Measurements from ENCODE around the gene LITAFD. TPM values are rescaled to one million over a fixed set of nuclear protein-coding genes. Genes with fewer than 3 reads are reported as not detected.
"Not testable (repeated sequence)": the region's sequence is repeated elsewhere in the genome, so short reads cannot be mapped to it uniquely, and the experiment has no call there.

LITAFD gene
- total and polyA plus RNA-seq, 10 donors, result not detected

DNA sequence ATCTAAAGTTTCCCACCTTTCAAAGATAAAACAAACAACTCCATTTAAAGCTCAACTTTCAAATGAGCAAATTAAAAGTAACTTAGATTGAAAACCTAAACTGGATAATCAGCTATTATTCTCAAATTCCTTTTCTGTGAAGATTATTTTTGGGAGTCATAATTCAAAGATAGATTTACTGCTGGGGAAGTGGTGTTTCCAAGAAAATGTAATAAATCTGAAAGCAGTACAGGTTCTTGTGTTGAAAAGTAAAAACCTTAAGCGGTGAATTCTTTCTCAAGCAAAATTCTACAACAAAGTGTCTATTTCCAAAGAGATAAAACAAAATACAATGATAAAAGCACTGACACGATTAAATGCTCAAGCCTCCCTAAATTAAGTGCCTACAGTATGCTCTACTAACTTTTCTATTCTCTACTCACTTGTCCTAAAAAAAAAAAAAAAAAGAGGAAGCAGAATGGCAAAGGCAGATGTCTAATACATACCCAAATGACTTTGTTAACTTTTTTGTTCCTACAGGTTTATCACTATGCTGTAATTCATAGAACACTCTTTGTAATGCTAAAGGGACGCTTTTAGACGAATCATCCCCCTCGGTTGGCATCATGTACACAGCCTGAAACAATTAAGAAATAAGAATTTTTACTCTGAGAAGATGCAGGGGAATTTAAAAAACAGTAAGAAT lies 34.5 kb downstream of the LITAFD start:
- DNase-seq, result no peak
- peaks cover under 1 to 100% (median 94%) of the 10 kb centered on the region in 6 donors for H3K36me3 ChIP-seq
- intact Hi-C loops (cut with DNase I; ENCODE audit: low total_unique reads), result no loop called here

GRCh38 chr16:8917336-8917735 lies 35.2 kb downstream of the LITAFD start:
- peaks cover 0 to 22% (median 0%) of the 10 kb centered on the region in 6 donors for H3K4me1 ChIP-seq
- DNase-seq; intact Hi-C loops (cut with DNase I; ENCODE audit: low total_unique reads); H3K27me3 ChIP-seq (replicated peaks in 1 of 7); H3K9me3 ChIP-seq; H3K27ac ChIP-seq; H3K4me3 ChIP-seq: not testable (repeated sequence)
- WGBS, 5 donors, result 91 to 98% (median 94%) methylated on average over 10 of the region's 10 CpGs
- H3K36me3 ChIP-seq, result peaks cover 2 to 100% (median 94%) of the 10 kb centered on the region in 6 donors

More for the DNA sequence above, 34.5 kb downstream of the LITAFD start:
- 60 to 74% (median 62%) methylated on average over 5 of the region's 5 CpGs for WGBS, 5 donors
- no peaks in the 10 kb centered on the region for H3K9me3 ChIP-seq
- H3K27me3 ChIP-seq (replicated peaks in 1 of 7), result no peaks in the 10 kb centered on the region
- no peak overlapping the region for H3K4me3 ChIP-seq
- peaks cover 0 to 22% (median 0%) of the 10 kb centered on the region in 6 donors for H3K4me1 ChIP-seq
- TF ChIP-seq POLR2A (IDR thresholded peaks at IDR 0.05), result no peak
- TF ChIP-seq POLR2AphosphoS5 (IDR thresholded peaks at IDR 0.05), result no peak
- TF ChIP-seq CTCF (IDR thresholded peaks at IDR 0.05 in 8 of 11, conservative IDR thresholded peaks at IDR 0.05 in 3 of 11), result no peak
- no peak overlapping the region for H3K27ac ChIP-seq

DNA sequence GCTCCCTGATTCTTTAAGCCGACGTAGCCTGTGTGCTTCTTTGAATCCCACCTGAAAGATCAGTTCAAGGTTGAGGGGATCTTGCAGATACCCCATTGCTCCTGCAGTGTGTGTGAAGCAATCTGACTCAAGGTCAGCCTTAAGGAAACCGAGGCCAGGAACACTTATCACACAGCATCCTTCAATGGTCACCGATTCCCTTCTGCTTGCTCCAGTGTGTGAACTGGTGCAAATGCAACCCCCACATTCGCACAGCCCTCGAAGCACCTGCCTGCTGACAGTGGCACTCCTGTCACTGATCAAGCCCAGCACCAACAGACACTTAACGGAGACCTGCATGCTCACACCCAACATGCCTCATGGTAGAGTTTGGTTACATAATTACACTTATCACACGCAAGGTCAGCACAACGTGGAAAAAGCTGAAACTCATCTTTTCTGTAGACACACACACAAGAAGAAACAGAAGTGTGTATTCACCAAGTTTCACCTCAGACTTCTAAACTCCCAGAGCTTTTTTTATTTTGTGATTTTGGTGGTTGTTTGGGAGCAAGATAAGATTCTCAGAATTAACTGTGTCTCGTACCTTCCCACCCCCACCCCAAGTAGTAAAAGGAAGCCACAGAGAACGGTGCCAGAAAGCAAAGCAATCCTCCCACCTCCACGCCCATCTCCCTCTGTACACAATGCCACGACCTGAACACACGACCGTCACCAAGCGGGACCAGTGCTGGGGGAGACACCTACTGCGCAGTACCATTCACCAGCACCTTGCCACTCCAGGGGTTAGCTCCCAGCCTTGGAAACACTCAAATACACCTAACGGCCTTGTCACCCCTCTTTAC lies 37.2 kb downstream of the LITAFD start:
- Histone ChIP-seq H3K4me3 (no peak overlapping the region), H3K27me3 (replicated peaks in 1 of 7) (no peaks in the 10 kb centered on the region), H3K36me3 (peaks cover 2 to 100% (median 86%) of the 10 kb centered on the region in 6 donors), H3K27ac (no peak overlapping the region), H3K9me3 (no peaks in the 10 kb centered on the region), H3K4me1 (peaks cover 0 to 33% (median 2%) of the 10 kb centered on the region in 6 donors)
- no peak for TF ChIP-seq POLR2A (IDR thresholded peaks at IDR 0.05)
- TF ChIP-seq POLR2AphosphoS5 (IDR thresholded peaks at IDR 0.05), result no peak
- TF ChIP-seq CTCF (IDR thresholded peaks at IDR 0.05 in 8 of 11, conservative IDR thresholded peaks at IDR 0.05 in 3 of 11), result no peak
- DNase-seq, result no peak
- intact Hi-C loops (cut with DNase I; ENCODE audit: low total_unique reads), result no loop called here
- WGBS, 5 donors, result 75 to 83% (median 78%) methylated on average over 18 of the region's 18 CpGs

- peaks cover 2 to 100% (median 79%) of the 10 kb centered on the region in 6 donors for H3K36me3 ChIP-seq
- WGBS, 5 donors, result 84 to 90% (median 84%) methylated on average over 11 of the region's 11 CpGs
- H3K27me3 ChIP-seq (replicated peaks in 1 of 7), result no peaks in the 10 kb centered on the region
- H3K4me1 ChIP-seq, result peaks cover 0 to 40% (median 3%) of the 10 kb centered on the region in 6 donors
- no peak overlapping the region for H3K4me3 ChIP-seq
- H3K9me3 ChIP-seq, result no peaks in the 10 kb centered on the region
- no peak overlapping the region for H3K27ac ChIP-seq
- no peak for TF ChIP-seq CTCF (IDR thresholded peaks at IDR 0.05 in 8 of 11, conservative IDR thresholded peaks at IDR 0.05 in 3 of 11)
- intact Hi-C loops (cut with DNase I; ENCODE audit: low total_unique reads), result no loop called here
- no peak for DNase-seq
Measured at GRCh38 chr16:8919934-8920462, 37.8 kb downstream of the LITAFD start.

Data from spleen (tissue), 11 donors.